GM12878 (cell line): ENCODE data around the gene SLC43A1. TPM values are rescaled to one million over a fixed set of nuclear protein-coding genes. Genes with fewer than 3 reads are reported as not detected.
A peak's percentile ranks its signal among the peaks of the same experiment; 100 is the strongest.

Experiments
- ASH2L ChIP-seq: fragments of 300-600, 200-600 bp; sonication (generic); IDR thresholded peaks from 2 replicates; pipeline ENCODE4 v1.6.1; 2017; ENCODE audit warnings: low read depth, mild to moderate bottlenecking, borderline replicate concordance
- ATF7 ChIP-seq: fragments of 450-650 bp; IDR thresholded peaks from 2 replicates; pipeline ENCODE4 v1.6.1; 2016; ENCODE audit warnings: low read depth, mild to moderate bottlenecking
- HDGF ChIP-seq: fragments of 450-650 bp; IDR thresholded peaks from 2 replicates; pipeline ENCODE4 v1.6.1; 2016; ENCODE audit warnings: antibody characterized with exemption
- JUND ChIP-seq: IDR thresholded peaks from 2 replicates; pipeline ENCODE4 v1.6.1; 2012; ENCODE audit warnings: low read depth, mild to moderate bottlenecking, low read length, improper control_type of control experiment, moderate library complexity
- KAT2A ChIP-seq: conservative IDR thresholded peaks from 2 replicates; pipeline ENCODE4 v1.6.1; 2011; ENCODE audit warnings: low read depth, low read length; ENCODE audit not compliant: control insufficient read depth
- KDM1A ChIP-seq: fragments of 200-600 bp; sonication (generic); IDR thresholded peaks from 2 replicates; pipeline ENCODE4 v1.6.1; 2016; ENCODE audit warnings: borderline replicate concordance
- MAX ChIP-seq: IDR thresholded peaks from 2 replicates; pipeline ENCODE4 v1.6.1; 2012; ENCODE audit warnings: low read depth, low read length, improper control_type of control experiment
- MYB ChIP-seq: fragments of 150-350 bp; IDR thresholded peaks from 2 replicates; pipeline ENCODE4 v1.6.1; 2014; ENCODE audit warnings: mild to moderate bottlenecking, low read depth, low read length, borderline replicate concordance
- NBN ChIP-seq: fragments of 450-650 bp; IDR thresholded peaks from 2 replicates; pipeline ENCODE4 v1.6.1; 2016
- RBBP5 ChIP-seq: fragments of 200-600 bp; sonication (generic); conservative IDR thresholded peaks from 2 replicates; pipeline ENCODE4 v1.6.1; 2016
- STAT1 ChIP-seq: fragments of 450-650 bp; conservative IDR thresholded peaks from 2 replicates; pipeline ENCODE4 v1.6.1; 2014; ENCODE audit warnings: antibody characterized with exemption, mild to moderate bottlenecking
- TAF1 ChIP-seq: IDR thresholded peaks from 2 replicates; pipeline ENCODE4 v1.6.1; 2011; ENCODE audit warnings: mild to moderate bottlenecking, low read depth, low read length, borderline replicate concordance
- ZNF622 ChIP-seq: fragments of 450-650 bp; IDR thresholded peaks from 2 replicates; pipeline ENCODE4 v1.6.1; 2017; ENCODE audit warnings: mild to moderate bottlenecking, inconsistent platforms
- polyA plus RNA-seq, 11 experiments: library from polyadenylated mRNA; depleted of rRNA in 4 of 11; unstranded in 6 of 11; stranded (reverse) in 5 of 11; fragments of >200 nt; fragmentation: Nextera tagmentation in 4 of 11; fragmentation: Illumina TruSeq in 1 of 11; extraction: Ambion mirVana in 4 of 11; extraction: Trizol in 1 of 11; gene quantifications; 1 replicate in 1 of 11; 2 replicates in 10 of 11; pipeline versions ENCODE4 v1.2.1 to v1.2.3, GENCODE V29; 2011 to 2016; ENCODE audit warnings: inconsistent platforms in 2 of 11, missing spikeins in 2 of 11, low read depth in 1 of 11
- total RNA-seq, 4 experiments: library from RNA; depleted of rRNA in 3 of 4; stranded (reverse); fragments of >200 nt in 3 of 4; fragmentation: Illumina TruSeq in 1 of 4; extraction: Trizol in 1 of 4; gene quantifications; 2 replicates each; pipeline versions ENCODE4 v1.2.1 to v1.2.3, GENCODE V29; 2013 to 2021
- TF ChIP-seq, protein P1 (sequence below): fragments of 450-650 bp; IDR thresholded peaks from 2 replicates; pipeline ENCODE4 v1.6.1; 2017; ENCODE audit warnings: mild to moderate bottlenecking, moderate library complexity
- TF ChIP-seq, protein P2 (sequence below): IDR thresholded peaks from 2 replicates; pipeline ENCODE4 v1.6.1; 2012; ENCODE audit warnings: mild to moderate bottlenecking, low read depth, low read length
- TF ChIP-seq, protein P3 (sequence below): IDR thresholded peaks from 2 replicates; pipeline ENCODE4 v1.6.1; 2011; ENCODE audit warnings: low read depth, mild to moderate bottlenecking, low read length, moderate library complexity, borderline replicate concordance; ENCODE audit errors: extremely low read depth
- TF ChIP-seq, protein P4 (sequence below): fragments of 450-650 bp; IDR thresholded peaks from 2 replicates; pipeline ENCODE4 v1.6.1; 2016; ENCODE audit warnings: mild to moderate bottlenecking, moderate library complexity, borderline replicate concordance

SLC43A1 gene
- total and polyA plus RNA-seq, 10 of the 15 experiments (the other 5 are each of a cell fraction or from before 2014, with no cell fraction given) = 1.0 to 17.8 (median 12.6) TPM

- TF ChIP-seq, protein P1, sequence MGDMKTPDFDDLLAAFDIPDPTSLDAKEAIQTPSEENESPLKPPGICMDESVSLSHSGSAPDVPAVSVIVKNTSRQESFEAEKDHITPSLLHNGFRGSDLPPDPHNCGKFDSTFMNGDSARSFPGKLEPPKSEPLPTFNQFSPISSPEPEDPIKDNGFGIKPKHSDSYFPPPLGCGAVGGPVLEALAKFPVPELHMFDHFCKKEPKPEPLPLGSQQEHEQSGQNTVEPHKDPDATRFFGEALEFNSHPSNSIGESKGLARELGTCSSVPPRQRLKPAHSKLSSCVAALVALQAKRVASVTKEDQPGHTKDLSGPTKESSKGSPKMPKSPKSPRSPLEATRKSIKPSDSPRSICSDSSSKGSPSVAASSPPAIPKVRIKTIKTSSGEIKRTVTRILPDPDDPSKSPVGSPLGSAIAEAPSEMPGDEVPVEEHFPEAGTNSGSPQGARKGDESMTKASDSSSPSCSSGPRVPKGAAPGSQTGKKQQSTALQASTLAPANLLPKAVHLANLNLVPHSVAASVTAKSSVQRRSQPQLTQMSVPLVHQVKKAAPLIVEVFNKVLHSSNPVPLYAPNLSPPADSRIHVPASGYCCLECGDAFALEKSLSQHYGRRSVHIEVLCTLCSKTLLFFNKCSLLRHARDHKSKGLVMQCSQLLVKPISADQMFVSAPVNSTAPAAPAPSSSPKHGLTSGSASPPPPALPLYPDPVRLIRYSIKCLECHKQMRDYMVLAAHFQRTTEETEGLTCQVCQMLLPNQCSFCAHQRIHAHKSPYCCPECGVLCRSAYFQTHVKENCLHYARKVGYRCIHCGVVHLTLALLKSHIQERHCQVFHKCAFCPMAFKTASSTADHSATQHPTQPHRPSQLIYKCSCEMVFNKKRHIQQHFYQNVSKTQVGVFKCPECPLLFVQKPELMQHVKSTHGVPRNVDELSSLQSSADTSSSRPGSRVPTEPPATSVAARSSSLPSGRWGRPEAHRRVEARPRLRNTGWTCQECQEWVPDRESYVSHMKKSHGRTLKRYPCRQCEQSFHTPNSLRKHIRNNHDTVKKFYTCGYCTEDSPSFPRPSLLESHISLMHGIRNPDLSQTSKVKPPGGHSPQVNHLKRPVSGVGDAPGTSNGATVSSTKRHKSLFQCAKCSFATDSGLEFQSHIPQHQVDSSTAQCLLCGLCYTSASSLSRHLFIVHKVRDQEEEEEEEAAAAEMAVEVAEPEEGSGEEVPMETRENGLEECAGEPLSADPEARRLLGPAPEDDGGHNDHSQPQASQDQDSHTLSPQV = no peak
- TF ChIP-seq NBN (no peak), KAT2A (no peak), JUND (no peak), KDM1A (no peak), HDGF (no peak), MAX (peak; percentile 91), TAF1 (no peak), STAT1 (no peak), ATF7 (no peak), RBBP5 (no peak), ZNF622 (no peak), ASH2L (no peak), MYB (no peak)
- TF ChIP-seq, protein P2, sequence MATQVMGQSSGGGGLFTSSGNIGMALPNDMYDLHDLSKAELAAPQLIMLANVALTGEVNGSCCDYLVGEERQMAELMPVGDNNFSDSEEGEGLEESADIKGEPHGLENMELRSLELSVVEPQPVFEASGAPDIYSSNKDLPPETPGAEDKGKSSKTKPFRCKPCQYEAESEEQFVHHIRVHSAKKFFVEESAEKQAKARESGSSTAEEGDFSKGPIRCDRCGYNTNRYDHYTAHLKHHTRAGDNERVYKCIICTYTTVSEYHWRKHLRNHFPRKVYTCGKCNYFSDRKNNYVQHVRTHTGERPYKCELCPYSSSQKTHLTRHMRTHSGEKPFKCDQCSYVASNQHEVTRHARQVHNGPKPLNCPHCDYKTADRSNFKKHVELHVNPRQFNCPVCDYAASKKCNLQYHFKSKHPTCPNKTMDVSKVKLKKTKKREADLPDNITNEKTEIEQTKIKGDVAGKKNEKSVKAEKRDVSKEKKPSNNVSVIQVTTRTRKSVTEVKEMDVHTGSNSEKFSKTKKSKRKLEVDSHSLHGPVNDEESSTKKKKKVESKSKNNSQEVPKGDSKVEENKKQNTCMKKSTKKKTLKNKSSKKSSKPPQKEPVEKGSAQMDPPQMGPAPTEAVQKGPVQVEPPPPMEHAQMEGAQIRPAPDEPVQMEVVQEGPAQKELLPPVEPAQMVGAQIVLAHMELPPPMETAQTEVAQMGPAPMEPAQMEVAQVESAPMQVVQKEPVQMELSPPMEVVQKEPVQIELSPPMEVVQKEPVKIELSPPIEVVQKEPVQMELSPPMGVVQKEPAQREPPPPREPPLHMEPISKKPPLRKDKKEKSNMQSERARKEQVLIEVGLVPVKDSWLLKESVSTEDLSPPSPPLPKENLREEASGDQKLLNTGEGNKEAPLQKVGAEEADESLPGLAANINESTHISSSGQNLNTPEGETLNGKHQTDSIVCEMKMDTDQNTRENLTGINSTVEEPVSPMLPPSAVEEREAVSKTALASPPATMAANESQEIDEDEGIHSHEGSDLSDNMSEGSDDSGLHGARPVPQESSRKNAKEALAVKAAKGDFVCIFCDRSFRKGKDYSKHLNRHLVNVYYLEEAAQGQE = no peak
- TF ChIP-seq, protein P3, sequence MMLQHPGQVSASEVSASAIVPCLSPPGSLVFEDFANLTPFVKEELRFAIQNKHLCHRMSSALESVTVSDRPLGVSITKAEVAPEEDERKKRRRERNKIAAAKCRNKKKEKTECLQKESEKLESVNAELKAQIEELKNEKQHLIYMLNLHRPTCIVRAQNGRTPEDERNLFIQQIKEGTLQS = peak; percentile 29; the same call in 1 of the 2 replicates
- TF ChIP-seq, protein P4, sequence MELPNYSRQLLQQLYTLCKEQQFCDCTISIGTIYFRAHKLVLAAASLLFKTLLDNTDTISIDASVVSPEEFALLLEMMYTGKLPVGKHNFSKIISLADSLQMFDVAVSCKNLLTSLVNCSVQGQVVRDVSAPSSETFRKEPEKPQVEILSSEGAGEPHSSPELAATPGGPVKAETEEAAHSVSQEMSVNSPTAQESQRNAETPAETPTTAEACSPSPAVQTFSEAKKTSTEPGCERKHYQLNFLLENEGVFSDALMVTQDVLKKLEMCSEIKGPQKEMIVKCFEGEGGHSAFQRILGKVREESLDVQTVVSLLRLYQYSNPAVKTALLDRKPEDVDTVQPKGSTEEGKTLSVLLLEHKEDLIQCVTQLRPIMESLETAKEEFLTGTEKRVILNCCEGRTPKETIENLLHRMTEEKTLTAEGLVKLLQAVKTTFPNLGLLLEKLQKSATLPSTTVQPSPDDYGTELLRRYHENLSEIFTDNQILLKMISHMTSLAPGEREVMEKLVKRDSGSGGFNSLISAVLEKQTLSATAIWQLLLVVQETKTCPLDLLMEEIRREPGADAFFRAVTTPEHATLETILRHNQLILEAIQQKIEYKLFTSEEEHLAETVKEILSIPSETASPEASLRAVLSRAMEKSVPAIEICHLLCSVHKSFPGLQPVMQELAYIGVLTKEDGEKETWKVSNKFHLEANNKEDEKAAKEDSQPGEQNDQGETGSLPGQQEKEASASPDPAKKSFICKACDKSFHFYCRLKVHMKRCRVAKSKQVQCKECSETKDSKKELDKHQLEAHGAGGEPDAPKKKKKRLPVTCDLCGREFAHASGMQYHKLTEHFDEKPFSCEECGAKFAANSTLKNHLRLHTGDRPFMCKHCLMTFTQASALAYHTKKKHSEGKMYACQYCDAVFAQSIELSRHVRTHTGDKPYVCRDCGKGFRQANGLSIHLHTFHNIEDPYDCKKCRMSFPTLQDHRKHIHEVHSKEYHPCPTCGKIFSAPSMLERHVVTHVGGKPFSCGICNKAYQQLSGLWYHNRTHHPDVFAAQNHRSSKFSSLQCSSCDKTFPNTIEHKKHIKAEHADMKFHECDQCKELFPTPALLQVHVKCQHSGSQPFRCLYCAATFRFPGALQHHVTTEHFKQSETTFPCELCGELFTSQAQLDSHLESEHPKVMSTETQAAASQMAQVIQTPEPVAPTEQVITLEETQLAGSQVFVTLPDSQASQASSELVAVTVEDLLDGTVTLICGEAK = no peak
Observed at GRCh38 chr11:57482782-57483561, 32.5 kb downstream of the SLC43A1 start (continued).
